Prostate gland (tissue), 2 donors: ENCODE measurements around the gene AARS2.

Experiments used
- POLR2A ChIP-seq: fragments of 450-650 bp; IDR thresholded peaks from one replicate; pipeline ENCODE4 v1.6.1; 2016; ENCODE audit warnings: antibody characterized with exemption, mild to moderate bottlenecking
- TF ChIP-seq, protein P1 (sequence below), 4 experiments: fragments of 200-600 bp in 2 of 4; fragments of 450-650 bp in 2 of 4; sonication (generic) in 2 of 4; IDR thresholded peaks; 1 replicate in 3 of 4; 2 replicates in 1 of 4; pipeline ENCODE4 v1.5.1; 2016 to 2019; ENCODE audit warnings: antibody characterized with exemption in 4 of 4, mild to moderate bottlenecking in 2 of 4, moderate library complexity in 2 of 4

GRCh38 chr6:44286747-44287146 is 26.4 kb downstream of the AARS2 start:
- TF ChIP-seq, protein P1, sequence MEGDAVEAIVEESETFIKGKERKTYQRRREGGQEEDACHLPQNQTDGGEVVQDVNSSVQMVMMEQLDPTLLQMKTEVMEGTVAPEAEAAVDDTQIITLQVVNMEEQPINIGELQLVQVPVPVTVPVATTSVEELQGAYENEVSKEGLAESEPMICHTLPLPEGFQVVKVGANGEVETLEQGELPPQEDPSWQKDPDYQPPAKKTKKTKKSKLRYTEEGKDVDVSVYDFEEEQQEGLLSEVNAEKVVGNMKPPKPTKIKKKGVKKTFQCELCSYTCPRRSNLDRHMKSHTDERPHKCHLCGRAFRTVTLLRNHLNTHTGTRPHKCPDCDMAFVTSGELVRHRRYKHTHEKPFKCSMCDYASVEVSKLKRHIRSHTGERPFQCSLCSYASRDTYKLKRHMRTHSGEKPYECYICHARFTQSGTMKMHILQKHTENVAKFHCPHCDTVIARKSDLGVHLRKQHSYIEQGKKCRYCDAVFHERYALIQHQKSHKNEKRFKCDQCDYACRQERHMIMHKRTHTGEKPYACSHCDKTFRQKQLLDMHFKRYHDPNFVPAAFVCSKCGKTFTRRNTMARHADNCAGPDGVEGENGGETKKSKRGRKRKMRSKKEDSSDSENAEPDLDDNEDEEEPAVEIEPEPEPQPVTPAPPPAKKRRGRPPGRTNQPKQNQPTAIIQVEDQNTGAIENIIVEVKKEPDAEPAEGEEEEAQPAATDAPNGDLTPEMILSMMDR (IDR thresholded peaks at IDR 0.05), result no peak
- no peak for TF ChIP-seq POLR2A
